ENCODE data around the gene PPP2R1A.

- TF ChIP-seq, protein P1, sequence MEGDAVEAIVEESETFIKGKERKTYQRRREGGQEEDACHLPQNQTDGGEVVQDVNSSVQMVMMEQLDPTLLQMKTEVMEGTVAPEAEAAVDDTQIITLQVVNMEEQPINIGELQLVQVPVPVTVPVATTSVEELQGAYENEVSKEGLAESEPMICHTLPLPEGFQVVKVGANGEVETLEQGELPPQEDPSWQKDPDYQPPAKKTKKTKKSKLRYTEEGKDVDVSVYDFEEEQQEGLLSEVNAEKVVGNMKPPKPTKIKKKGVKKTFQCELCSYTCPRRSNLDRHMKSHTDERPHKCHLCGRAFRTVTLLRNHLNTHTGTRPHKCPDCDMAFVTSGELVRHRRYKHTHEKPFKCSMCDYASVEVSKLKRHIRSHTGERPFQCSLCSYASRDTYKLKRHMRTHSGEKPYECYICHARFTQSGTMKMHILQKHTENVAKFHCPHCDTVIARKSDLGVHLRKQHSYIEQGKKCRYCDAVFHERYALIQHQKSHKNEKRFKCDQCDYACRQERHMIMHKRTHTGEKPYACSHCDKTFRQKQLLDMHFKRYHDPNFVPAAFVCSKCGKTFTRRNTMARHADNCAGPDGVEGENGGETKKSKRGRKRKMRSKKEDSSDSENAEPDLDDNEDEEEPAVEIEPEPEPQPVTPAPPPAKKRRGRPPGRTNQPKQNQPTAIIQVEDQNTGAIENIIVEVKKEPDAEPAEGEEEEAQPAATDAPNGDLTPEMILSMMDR (IDR thresholded peaks at IDR 0.05) = no peak
- TF ChIP-seq EP300 (IDR thresholded peaks at IDR 0.05) = no peak
These were observed 40.8 kb downstream of the PPP2R1A start for GRCh38 chr19:52230685-52231084.

All from upper lobe of left lung (tissue), 4 donors.